H1 (cell line): ENCODE data around the gene IL21R. TPM values are rescaled to one million over a fixed set of nuclear protein-coding genes. Genes with fewer than 3 reads are reported as not detected.

Experiments
- FOSL1 ChIP-seq: IDR thresholded peaks from 2 replicates; pipeline ENCODE4 v1.6.1; 2011; ENCODE audit warnings: mild to moderate bottlenecking, low read depth, low read length, moderate library complexity; ENCODE audit not compliant: insufficient read depth
- polyA plus RNA-seq, 7 experiments: library from polyadenylated mRNA; depleted of rRNA in 3 of 7; stranded (reverse) in 5 of 7; unstranded in 2 of 7; fragments of >200 nt in 5 of 7; fragments of 200-250 nt in 2 of 7; gene quantifications; 1 replicate in 5 of 7; 2 replicates in 1 of 7; 4 replicates in 1 of 7; pipeline versions ENCODE4 v1.2.1 to v1.2.3, GENCODE V29; 2011 to 2013; ENCODE audit warnings: missing spikeins in 2 of 7, mixed read lengths in 2 of 7
- total RNA-seq: library from RNA; stranded (reverse); fragmentation: NEBNext Ultra II Directional; extraction: Animal tissue kit (Norgen Biotek cat#: 25700); gene quantifications from 2 replicates; pipeline ENCODE4 v1.2.1, GENCODE V29; 2021

The IL21R gene
- total and polyA plus RNA-seq, 2 of the 8 experiments (the other 6 are each of a cell fraction or from before 2014, with no cell fraction given) = 0.34 to 0.70 TPM

DNA sequence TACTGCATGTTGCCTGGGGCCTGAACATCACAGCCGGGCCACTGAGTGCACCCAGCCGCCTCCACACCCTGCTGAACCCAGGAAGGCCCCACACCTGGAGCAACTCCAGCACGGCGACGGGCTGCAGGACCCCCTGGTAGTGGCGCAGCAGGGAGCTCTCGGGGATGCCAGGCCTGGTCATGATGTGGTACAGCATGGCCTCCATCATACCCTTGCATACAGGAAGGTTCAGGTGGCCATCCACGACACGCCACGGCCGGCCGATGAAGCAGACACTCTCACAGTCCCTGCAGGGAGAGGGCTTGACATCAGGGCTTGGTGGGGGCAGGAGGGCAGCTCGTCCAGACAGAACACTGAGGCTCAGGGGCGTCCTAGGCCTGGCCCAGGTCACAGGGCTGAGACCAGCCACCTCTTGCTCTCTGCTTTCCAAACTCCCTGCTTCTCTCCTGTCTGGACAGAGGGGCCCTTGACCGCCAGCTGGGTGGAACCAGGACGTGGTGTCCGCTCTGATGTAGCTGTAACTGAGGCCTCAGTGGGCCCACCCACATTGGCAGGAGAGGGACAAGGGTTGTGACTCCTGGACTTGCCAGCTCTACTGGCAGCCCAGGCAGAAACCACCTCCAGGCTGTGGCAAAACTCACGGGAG is 60.3 kb downstream of the IL21R start (continued):
- TF ChIP-seq FOSL1 = no peak
